GM19351 (cell line): ENCODE results near the gene TECPR1.

Source experiments
- ATAC-seq: cut with Tn5 transposase; IDR thresholded peaks from one replicate; pipeline ENCODE4 v1.9.1; 2021; ENCODE audit warnings: mild to moderate bottlenecking, moderate library complexity; ENCODE audit not compliant: unreplicated experiment

TECPR1 gene

GRCh38 chr7:98211676-98212531 is 40.1 kb downstream of the TECPR1 start:
- ATAC-seq: no peak

DNA sequence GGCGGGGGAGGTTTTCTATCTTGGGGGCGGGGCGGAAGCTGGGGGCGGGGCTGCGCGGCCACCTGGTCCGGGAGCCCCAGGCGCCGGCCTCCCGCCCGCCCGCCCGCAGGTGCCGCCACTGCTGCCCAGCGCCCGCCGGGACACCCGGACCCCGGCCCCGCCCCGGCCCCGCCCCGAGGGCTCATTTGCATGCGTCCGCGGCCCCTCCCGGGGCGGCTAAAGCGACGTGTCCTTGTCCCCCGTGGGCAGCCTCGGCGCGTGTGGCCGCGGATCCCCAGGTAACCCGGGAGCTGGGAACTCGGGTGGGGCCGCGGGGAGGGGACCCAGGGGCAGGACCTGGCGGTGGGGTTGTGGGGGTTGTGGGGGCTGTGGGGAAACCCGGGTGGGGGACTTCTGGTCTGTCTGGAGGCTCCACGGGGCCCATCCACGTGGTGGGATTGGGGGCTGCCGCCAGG is 40.8 kb downstream of the TECPR1 start, which contains the start of gene BHLHA15:
Gene BHLHA15 (plus strand): TSS at position 219 of the 455 bp plus-strand sequence. CDS start 871 bp downstream, outside the sequence.
- ATAC-seq: peak; percentile 49

- no peak for ATAC-seq
These were observed 41.4 kb downstream of the TECPR1 start for GRCh38 chr7:98210513-98211220.

DNA sequence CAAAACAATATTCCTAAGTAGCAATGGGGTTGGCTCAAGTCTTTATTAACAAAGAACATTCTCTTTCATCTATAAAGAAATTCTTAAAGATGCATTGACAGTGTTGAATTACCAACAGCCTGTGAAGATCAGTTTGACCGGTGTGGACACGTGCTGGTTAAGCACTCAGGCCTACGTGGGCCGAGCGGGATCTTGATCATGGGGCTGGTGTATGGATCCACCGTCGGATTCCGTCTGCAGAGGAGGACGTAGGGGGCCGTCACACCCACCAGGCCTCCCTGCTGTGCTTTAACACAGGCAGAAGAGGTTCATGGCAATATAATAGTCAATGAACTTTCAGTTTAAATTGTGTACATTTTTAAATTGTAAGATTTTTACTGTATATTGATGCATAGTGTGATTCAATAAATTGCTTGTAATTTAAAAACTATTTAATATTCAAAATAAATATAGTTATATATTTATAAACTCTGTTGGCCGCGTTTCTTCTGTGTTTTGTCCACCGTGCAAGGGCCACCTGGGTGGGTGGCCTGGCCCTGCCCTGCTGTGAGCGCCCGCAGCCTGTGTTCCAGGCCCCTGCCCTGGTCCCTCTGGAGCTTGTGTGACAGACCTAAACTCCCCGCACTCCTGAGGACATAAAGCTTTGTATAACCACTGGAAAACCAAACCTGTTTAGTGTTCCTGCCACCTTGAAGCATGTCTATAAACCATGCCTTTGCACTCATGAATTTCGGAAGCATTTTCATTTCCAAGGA is 42.7 kb downstream of the TECPR1 start:
- no peak for ATAC-seq

- no peak for ATAC-seq
These were observed 45.3 kb downstream of the TECPR1 start for GRCh38 chr7:98206451-98207330.

DNA sequence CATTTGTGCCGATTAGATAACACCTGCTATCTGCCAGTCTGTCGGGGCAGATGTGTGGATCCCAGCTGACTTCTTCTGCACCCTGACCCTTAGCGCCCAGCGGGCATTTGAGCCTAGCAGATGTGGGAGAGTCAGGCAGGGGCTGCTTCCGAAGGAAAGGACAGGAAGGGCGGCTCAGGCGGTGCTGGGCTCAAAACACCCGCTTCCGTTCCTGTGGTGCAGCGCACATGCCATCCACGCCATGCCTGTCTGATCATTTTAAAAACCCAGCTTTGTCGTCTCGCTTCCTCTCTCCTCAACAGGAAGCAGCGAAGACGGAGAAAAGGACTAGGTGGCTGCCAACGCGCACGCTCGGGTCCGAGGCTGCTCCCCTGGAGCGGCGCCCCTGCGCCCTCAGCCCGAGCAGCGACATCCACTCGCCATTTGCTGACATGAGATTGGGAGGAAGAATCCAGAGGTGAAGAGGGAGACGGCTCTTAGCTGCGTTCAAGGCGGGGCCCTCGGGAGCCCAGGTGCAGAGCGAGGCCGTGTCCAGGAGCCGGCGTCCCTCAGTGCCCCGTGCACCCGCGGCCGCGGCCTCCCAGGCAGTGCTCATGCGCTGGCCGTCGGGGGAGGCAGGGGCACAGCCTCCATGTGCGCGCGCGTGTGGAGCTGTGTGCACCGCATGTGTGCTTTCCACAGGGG is 46.7 kb downstream of the TECPR1 start:
- ATAC-seq: no peak

GRCh38 chr7:98204670-98205069 is 47.4 kb downstream of the TECPR1 start:
- no peak for ATAC-seq

DNA sequence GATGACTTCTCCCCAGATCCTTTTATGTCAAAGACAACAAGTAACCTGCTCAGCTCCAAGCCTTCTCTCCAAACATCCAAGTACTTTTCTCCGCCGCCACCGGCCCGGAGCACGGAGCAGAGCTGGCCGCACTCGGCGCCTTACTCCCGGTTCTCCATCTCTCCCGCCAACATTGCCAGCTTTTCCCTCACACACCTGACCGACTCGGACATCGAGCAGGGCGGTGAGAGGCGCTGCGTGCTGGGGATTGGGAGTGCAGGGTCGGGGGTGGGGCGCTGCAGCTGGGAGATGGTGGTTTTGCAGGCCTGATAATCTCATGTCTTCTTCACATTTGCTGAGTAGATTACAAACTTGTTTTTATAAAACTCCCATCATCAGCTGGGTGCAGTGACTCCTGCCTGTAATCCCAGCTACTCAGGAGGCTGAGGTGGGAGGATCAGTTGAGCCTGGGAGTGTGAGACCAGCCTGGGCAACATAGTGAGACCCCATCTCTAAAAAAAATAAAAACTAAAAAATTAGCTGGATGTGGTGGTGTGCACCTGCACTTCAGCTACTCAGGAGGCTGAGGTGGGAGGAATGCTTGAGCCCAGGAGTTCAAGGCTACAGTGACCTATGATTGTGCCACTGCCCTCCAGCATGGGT is 47.9 kb downstream of the TECPR1 start:
- no peak for ATAC-seq

DNA sequence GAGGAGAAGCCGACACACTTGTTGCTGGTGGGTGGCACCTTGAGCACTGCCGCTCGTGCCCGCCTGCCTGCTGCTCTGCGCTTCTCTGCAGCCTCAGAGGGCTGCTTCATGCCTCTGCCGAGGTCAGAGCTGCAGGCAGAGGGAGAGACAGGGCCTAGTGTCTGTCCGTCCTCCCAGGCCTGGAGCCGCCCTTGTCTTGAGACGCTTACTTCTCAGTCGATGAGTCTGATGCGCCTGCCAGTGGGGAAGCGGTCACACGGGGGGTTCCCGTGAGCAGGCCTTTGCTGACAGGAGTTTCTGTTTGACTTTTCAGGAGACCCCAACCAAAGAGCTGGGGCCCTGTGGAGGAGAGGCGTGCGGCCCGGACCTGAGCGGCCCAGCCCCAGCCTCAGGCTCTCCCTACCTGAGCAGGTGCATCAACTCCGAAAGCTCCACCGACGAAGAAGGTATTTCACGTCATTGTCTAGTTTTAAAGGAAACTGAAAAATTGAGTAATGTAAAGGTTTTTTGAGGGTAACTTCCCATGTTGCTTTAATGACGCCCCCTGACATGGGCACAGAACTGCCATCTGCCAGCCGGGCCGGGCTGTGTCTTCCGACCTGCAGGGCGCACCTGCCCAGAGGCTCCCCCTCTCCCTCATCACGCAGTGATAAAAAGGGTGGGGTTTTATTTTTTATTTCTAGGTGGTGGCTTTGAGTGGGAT is 48.6 kb downstream of the TECPR1 start:
- peak; percentile 33 for ATAC-seq

GRCh38 chr7:98202367-98203195 is 49.5 kb downstream of the TECPR1 start:
- ATAC-seq: peak; percentile 86

DNA sequence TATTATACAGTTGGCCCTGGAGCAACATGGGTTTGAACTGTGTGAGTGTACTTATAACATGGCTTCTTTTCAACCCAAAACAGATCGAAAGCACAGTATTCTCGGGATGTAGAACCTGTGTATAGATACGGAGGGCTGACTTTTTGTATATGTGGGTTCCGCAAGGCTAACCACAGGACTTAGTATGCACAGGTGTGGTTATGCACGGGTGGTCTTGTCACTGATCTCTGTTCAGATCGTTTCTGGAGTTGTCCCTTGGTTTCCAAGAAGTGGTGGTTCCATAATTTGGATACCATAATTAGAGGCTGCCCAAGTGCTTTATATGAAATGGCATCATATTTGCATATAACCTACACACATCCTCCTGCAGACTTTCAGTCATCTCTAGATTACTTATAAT is 51.7 kb downstream of the TECPR1 start:
- ATAC-seq: peak; percentile 35

- no peak for ATAC-seq
These were observed 52.9 kb downstream of the TECPR1 start for GRCh38 chr7:98199131-98199530.

DNA sequence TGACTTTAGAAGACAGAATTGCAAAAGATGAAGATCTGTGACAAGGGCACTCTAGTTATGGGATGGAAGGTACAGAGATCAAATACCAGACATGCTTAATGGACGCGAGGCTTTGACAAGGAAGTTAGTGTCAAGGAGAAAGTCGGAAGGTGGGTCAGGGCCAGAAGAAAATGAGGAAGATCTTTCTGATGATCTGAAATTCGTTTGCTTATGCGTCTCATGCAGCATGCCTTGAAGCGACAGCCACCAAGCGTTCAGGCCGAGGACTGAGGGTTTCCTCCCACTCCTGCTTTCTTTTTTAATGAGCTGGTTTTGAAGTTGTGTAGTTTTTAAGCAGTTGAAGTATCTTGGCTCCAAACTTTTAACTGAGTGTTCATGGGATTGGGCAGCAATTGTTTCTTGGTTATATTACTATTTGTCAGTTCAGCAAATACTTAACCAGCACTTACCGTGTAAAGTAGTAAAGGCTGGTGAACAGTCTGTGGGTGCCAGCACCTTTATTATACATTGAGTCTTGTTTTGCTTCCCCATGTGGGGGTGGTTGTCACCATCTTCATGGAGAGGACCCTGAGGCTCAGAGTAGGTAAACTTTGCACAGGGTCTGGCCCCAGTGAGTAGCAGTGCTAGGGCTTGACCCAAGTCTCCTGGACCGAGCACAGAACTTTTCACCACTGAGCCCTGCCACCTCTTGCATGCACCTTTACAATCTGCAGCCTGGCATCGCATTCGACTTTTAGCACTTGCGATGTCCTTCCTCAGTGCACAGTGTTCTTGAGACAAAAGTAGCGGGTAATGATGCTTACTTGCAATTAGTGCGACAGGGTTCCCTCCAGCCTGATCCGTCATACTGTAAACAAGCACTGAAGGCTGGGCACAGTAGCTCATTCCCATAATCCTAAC is 55.1 kb downstream of the TECPR1 start:
- no peak for ATAC-seq

GRCh38 chr7:98194672-98195457 is 57.2 kb downstream of the TECPR1 start:
- no peak for ATAC-seq

GRCh38 chr7:98194186-98194585 is 57.8 kb downstream of the TECPR1 start:
- no peak for ATAC-seq
